ENCODE data around the gene NHERF2. TPM values are rescaled to one million over a fixed set of nuclear protein-coding genes. Genes with fewer than 3 reads are reported as not detected.

Gene NHERF2
- total and polyA plus RNA-seq, 9 of the 15 experiments (the other 6 are each of a cell fraction or from before 2014, with no cell fraction given): 0.15 to 42.0 (median 12.5) TPM

- TF ChIP-seq PRPF4 (IDR thresholded peaks at IDR 0.05; ENCODE audit: insufficient read depth, low read depth, low read length, poor library complexity, severe bottlenecking) (no peak), TBL1XR1 (IDR thresholded peaks at IDR 0.05; ENCODE audit: low read length in 2 of 2) (no peak), JUNB (CRISPR knock-in tag; conservative IDR thresholded peaks at IDR 0.05) (no peak), STAT6 (CRISPR knock-in tag; IDR thresholded peaks at IDR 0.05) (no peak)
Measured at GRCh38 chr16:2028146-2028545, 1.4 kb downstream of the NHERF2 start (continued).

- WGBS (ENCODE audit: insufficient coverage, low coverage, missing lambda C conversion rate): 82% methylated on average over 16 of the region's 18 CpGs
- Histone ChIP-seq H3K4me3 (no peak overlapping the region), H3K27ac (ENCODE audit: extremely low read depth, low read depth, low read length) (no peak overlapping the region), H3K9ac (ENCODE audit: insufficient read depth in 1 of 2, low read depth in 2 of 2, low read length in 2 of 2) (peak overlapping the region in 1 of 2 experiments; percentile 85; a peak in 2 of 4 replicates), H3K4me2 (ENCODE audit: insufficient read depth, low read length) (no peak overlapping the region), H3K9me1 (ENCODE audit: control insufficient read depth, insufficient read depth, low read length) (peaks cover 3% of the 10 kb centered on the region), H3K27me3 (ENCODE audit: control insufficient read depth in 2 of 2, insufficient read depth in 2 of 2, low read length in 2 of 2) (no peaks in the 10 kb centered on the region), H3K36me3 (ENCODE audit: control insufficient read depth, insufficient read depth, low read length) (peaks cover 7% of the 10 kb centered on the region; the same call in 1 of the 3 replicates), H2AFZ (ENCODE audit: low read depth, low read length) (no peak overlapping the region), H3K4me1 (replicated peaks in 1 of 2; ENCODE audit: control insufficient read depth in 2 of 2, insufficient read depth in 2 of 2, low read length in 2 of 2) (peaks cover 31 to 83% of the 10 kb centered on the region in 2 experiments), H3K9me3 (replicated peaks; ENCODE audit: control insufficient read depth, insufficient read depth, low read depth, low read length) (no peaks in the 10 kb centered on the region), H3K79me2 (ENCODE audit: control insufficient read depth, insufficient read depth, low read length) (peaks cover 18% of the 10 kb centered on the region), H4K20me1 (replicated peaks; ENCODE audit: control insufficient read depth, insufficient read depth, low read length) (0 out of 2 replicates have a peak, but pooled peaks cover 7% of the 10 kb centered on the region)
- POLR2A ChIA-PET: interaction anchor here (1.0 kb wide), 1 partner anchor 127 kb away, joined by 5 read pairs; the partner anchor contains the start of gene TRAF7
- TF ChIP-seq HSF4 (CRISPR knock-in tag; IDR thresholded peaks at IDR 0.05; ENCODE audit: borderline replicate concordance): no peak
- TF ChIP-seq ETS1 (conservative IDR thresholded peaks at IDR 0.05; ENCODE audit: control insufficient read depth, low read depth, low read length): no peak
- TF ChIP-seq LEF1 (IDR thresholded peaks at IDR 0.05): no peak
- TF ChIP-seq ZNF121 (CRISPR knock-in tag; conservative IDR thresholded peaks at IDR 0.05): no peak
- in situ Hi-C loops (cut with MboI) (no loop called here), intact Hi-C loops (cut with micrococcal nuclease) (no loop called here)
- ATAC-seq (no peak), DNase-seq (ENCODE audit: extremely low read depth in 1 of 4, low spot score in 3 of 4) (no peak), FAIRE-seq (no peak)
- CTCF ChIA-PET (ENCODE audit: low intra/inter-chr PET ratio): no interaction called here
- BruUV-seq (replicated peaks): no TSS peak
Measured at GRCh38 chr16:2028620-2029220, 2.0 kb downstream of the NHERF2 start.

Data from K562 (cell line).